ENCODE results near the gene FYB1. TPM values are rescaled to one million over a fixed set of nuclear protein-coding genes. Genes with fewer than 3 reads are reported as not detected.

The FYB1 gene
- total and polyA plus RNA-seq, 2 of the 8 experiments (the other 6 are each of a cell fraction or from before 2014, with no cell fraction given) = not detected

DNA sequence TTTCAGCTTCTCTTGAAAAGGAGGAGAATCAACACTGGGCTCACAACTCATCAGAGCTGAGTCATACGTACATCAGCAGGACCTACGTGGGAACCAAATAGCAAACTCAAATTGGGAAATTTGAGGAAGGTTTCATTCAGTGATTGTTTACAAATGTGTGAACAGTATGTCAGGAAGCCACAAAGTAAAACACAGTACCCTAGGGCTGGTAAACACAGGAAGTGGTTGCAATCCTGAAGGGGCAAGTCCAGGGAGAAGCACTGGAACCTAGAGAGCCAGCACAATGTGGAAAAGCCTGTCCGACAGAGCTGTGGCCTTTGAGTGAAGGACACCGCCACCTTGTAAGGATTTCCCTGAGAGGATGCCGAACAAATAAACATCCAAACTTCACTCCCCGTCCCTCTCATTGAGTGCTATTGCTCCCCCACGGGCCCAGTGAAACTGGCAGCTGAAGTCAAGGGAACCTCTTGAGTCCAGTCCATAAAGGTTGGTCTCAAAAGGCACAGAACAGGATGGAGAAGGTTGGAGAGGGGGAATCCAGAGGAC lies 118.4 kb downstream of the FYB1 start (continued):
- TF ChIP-seq CHD7 (IDR thresholded peaks at IDR 0.05; ENCODE audit: insufficient replicate concordance, low read length) = no peak
- TF ChIP-seq NANOG (IDR thresholded peaks at IDR 0.05; ENCODE audit: insufficient read depth, low read depth, low read length, poor library complexity, severe bottlenecking) = no peak
- TF ChIP-seq YY1 (IDR thresholded peaks at IDR 0.05; ENCODE audit: low read depth, low read length) = no peak
- TF ChIP-seq EP300 (IDR thresholded peaks at IDR 0.05; ENCODE audit: borderline replicate concordance in 1 of 2, low read depth in 2 of 2, low read length in 2 of 2) = no peak
- TF ChIP-seq GTF2F1 (IDR thresholded peaks at IDR 0.05; ENCODE audit: borderline replicate concordance, low read depth, low read length) = no peak
- no peak for TF ChIP-seq FOSL1 (IDR thresholded peaks at IDR 0.05; ENCODE audit: insufficient read depth, low read depth, low read length)

Data from H1 (cell line).